H9 (cell line): Measurements from ENCODE around the gene GPD1L. TPM values are rescaled to one million over a fixed set of nuclear protein-coding genes. Genes with fewer than 3 reads are reported as not detected.

Experiments
- DNase-seq: peaks from one replicate; pipeline ENCODE4 v3.0.0-alpha.2; 2017
- H2AFZ ChIP-seq: one replicate; pipeline ENCODE4 v1.6.1; 2013; ENCODE audit warnings: mild to moderate bottlenecking, low read length, control low read depth, moderate library complexity
- H2AK5ac ChIP-seq: 2 replicates; pipeline ENCODE4 v1.6.1; 2013; ENCODE audit warnings: low read length, control low read depth, mixed read lengths; ENCODE audit not compliant: insufficient read length
- H2BK120ac ChIP-seq: one replicate; pipeline ENCODE4 v1.6.1; 2013; ENCODE audit warnings: low read depth, mild to moderate bottlenecking, low read length, control low read depth, inconsistent platforms; ENCODE audit not compliant: poor library complexity, severe bottlenecking
- H2BK12ac ChIP-seq: 2 replicates; pipeline ENCODE4 v1.6.1; 2013; ENCODE audit warnings: low read length, control low read depth, mixed read lengths, low read depth; ENCODE audit not compliant: insufficient read length
- H2BK15ac ChIP-seq: 2 replicates; pipeline ENCODE4 v1.6.1; 2013; ENCODE audit warnings: low read depth, low read length, control low read depth
- H2BK20ac ChIP-seq: one replicate; pipeline ENCODE4 v1.6.1; 2013; ENCODE audit warnings: low read depth, mild to moderate bottlenecking, low read length, control low read depth, inconsistent platforms; ENCODE audit not compliant: poor library complexity, severe bottlenecking
- H2BK5ac ChIP-seq: 2 replicates; pipeline ENCODE4 v1.6.1; 2013; ENCODE audit warnings: low read length, control low read depth, mixed read lengths; ENCODE audit not compliant: insufficient read length
- H3K14ac ChIP-seq: 2 replicates; pipeline ENCODE4 v1.6.1; 2013; ENCODE audit warnings: low read length, control low read depth; ENCODE audit not compliant: insufficient read depth
- H3K18ac ChIP-seq: 2 replicates; pipeline ENCODE4 v1.6.1; 2013; ENCODE audit warnings: low read depth, mild to moderate bottlenecking, mixed read lengths, low read length, control low read depth; ENCODE audit not compliant: insufficient read length
- H3K23ac ChIP-seq: 2 replicates; pipeline ENCODE4 v1.6.1; 2013; ENCODE audit warnings: low read length, control low read depth, mixed read lengths, low read depth; ENCODE audit not compliant: insufficient read length
- H3K23me2 ChIP-seq: 2 replicates; pipeline ENCODE4 v1.6.1; 2013; ENCODE audit warnings: low read depth, mild to moderate bottlenecking, mixed read lengths, low read length, control low read depth; ENCODE audit not compliant: insufficient read length, poor library complexity, severe bottlenecking
- H3K27ac ChIP-seq: 2 replicates; pipeline ENCODE4 v1.5.1; 2013; ENCODE audit warnings: low read length, control low read depth, mixed read lengths, low read depth; ENCODE audit not compliant: insufficient read length
- H3K27me3 ChIP-seq: 2 replicates; pipeline ENCODE4 v1.6.1; 2013; ENCODE audit warnings: low read length, control low read depth, inconsistent platforms; ENCODE audit not compliant: insufficient read depth
- H3K4ac ChIP-seq: 2 replicates; pipeline ENCODE4 v1.6.1; 2013; ENCODE audit warnings: low read depth, mild to moderate bottlenecking, control low read depth, inconsistent platforms, low read length, moderate library complexity
- H3K4me1 ChIP-seq: 2 replicates; pipeline ENCODE4 v1.6.1; 2013; ENCODE audit warnings: low read length, control low read depth, inconsistent platforms; ENCODE audit not compliant: insufficient read depth
- H3K4me2 ChIP-seq: 2 replicates; pipeline ENCODE4 v1.6.1; 2013; ENCODE audit warnings: low read length, control low read depth, mixed read lengths; ENCODE audit not compliant: insufficient read length, insufficient read depth
- H3K56ac ChIP-seq: 2 replicates; pipeline ENCODE4 v1.6.1; 2013; ENCODE audit warnings: low read depth, mild to moderate bottlenecking, mixed read lengths, low read length, control low read depth; ENCODE audit not compliant: insufficient read length
- H3K79me1 ChIP-seq: 2 replicates; pipeline ENCODE4 v1.6.1; 2013; ENCODE audit warnings: low read depth, mild to moderate bottlenecking, moderate library complexity, low read length, control low read depth, inconsistent platforms; ENCODE audit not compliant: insufficient read depth, poor library complexity, severe bottlenecking
- H3K79me2 ChIP-seq: 2 replicates; pipeline ENCODE4 v1.6.1; 2013; ENCODE audit warnings: low read length, control low read depth, inconsistent platforms; ENCODE audit not compliant: insufficient read depth
- H3K9ac ChIP-seq: 2 replicates; pipeline ENCODE4 v1.6.1; 2013; ENCODE audit warnings: low read length, control low read depth, mixed read lengths; ENCODE audit not compliant: insufficient read length; ENCODE audit errors: extremely low read depth
- H3K9me3 ChIP-seq: one replicate; pipeline ENCODE4 v1.6.1; 2013; ENCODE audit warnings: low read depth, low read length, inconsistent platforms; ENCODE audit not compliant: control insufficient read depth
- H3T11ph ChIP-seq: one replicate; pipeline ENCODE4 v1.6.1; 2013; ENCODE audit warnings: mild to moderate bottlenecking, low read length, control low read depth, inconsistent platforms
- H4K20me1 ChIP-seq: one replicate; pipeline ENCODE4 v1.6.1; 2013; ENCODE audit not compliant: control insufficient read depth, insufficient read length, insufficient read depth
- H4K5ac ChIP-seq: 2 replicates; pipeline ENCODE4 v1.6.1; 2013; ENCODE audit warnings: low read depth, mild to moderate bottlenecking, mixed read lengths, low read length, control low read depth; ENCODE audit not compliant: insufficient read length
- H4K8ac ChIP-seq: replicated peaks from 2 replicates; pipeline ENCODE4 v1.6.1; 2013; ENCODE audit warnings: low read length, control low read depth, mixed read lengths, low read depth; ENCODE audit not compliant: insufficient read length
- H4K91ac ChIP-seq: 2 replicates; pipeline ENCODE4 v1.6.1; 2013; ENCODE audit warnings: low read depth, mild to moderate bottlenecking, moderate library complexity, mixed read lengths, low read length, control low read depth; ENCODE audit not compliant: insufficient read length
- H3K27ac Mint-ChIP-seq, 3 experiments: 2 replicates in 2 of 3; 3 replicates in 1 of 3; pipeline ENCODE4 v1.8.0; 2020 to 2021; ENCODE audit warnings: mixed read lengths in 3 of 3, mild to moderate bottlenecking in 1 of 3, moderate library complexity in 1 of 3
- H3K27me3 Mint-ChIP-seq: 2 replicates; pipeline ENCODE4 v1.8.0; 2021; ENCODE audit warnings: low read depth, mild to moderate bottlenecking, moderate library complexity, mixed read lengths
- H3K36me3 Mint-ChIP-seq, 3 experiments: 2 replicates in 2 of 3; 3 replicates in 1 of 3; pipeline ENCODE4 v1.8.0; 2020 to 2021; ENCODE audit warnings: low read depth in 3 of 3, mixed read lengths in 3 of 3; ENCODE audit not compliant: insufficient read depth in 1 of 3
- H3K4me1 Mint-ChIP-seq, 2 experiments: 2 replicates each; pipeline ENCODE4 v1.8.0; 2020; ENCODE audit warnings: mixed read lengths in 2 of 2
- H3K4me3 Mint-ChIP-seq, 2 experiments: 2 replicates in 1 of 2; 3 replicates in 1 of 2; pipeline ENCODE4 v1.8.0; 2020 to 2021; ENCODE audit warnings: mild to moderate bottlenecking in 2 of 2, mixed read lengths in 2 of 2, moderate library complexity in 1 of 2
- H3K9me3 Mint-ChIP-seq, 2 experiments: 2 replicates in 1 of 2; 3 replicates in 1 of 2; pipeline ENCODE4 v1.8.0; 2020; ENCODE audit warnings: mild to moderate bottlenecking in 2 of 2, mixed read lengths in 2 of 2, moderate library complexity in 1 of 2
- CTCF ChIP-seq: fragments of 200-600 bp; sonication (generic); conservative IDR thresholded peaks from 3 replicates; pipeline ENCODE4 v1.8.0; 2021; ENCODE audit warnings: antibody characterized with exemption, mild to moderate bottlenecking
- WGBS: extraction: QIAGEN DNeasy Blood & Tissue Kit; methylation state at CpG from one replicate; pipeline ENCODE4 v1.1.7; 2013; ENCODE audit warnings: missing lambda C conversion rate, low lambda C conversion rate, mixed read lengths; ENCODE audit not compliant: insufficient read length; ENCODE audit errors: extremely low coverage; 5-methylcytosine and 5-hydroxymethylcytosine counted together
- total RNA-seq: library from RNA; stranded (reverse); gene quantifications from 2 replicates; pipeline ENCODE4 v1.2.1, GENCODE V29; 2021

The GPD1L gene
- total RNA-seq, 1 experiment from 2014 or later: 3.7 TPM

DNA sequence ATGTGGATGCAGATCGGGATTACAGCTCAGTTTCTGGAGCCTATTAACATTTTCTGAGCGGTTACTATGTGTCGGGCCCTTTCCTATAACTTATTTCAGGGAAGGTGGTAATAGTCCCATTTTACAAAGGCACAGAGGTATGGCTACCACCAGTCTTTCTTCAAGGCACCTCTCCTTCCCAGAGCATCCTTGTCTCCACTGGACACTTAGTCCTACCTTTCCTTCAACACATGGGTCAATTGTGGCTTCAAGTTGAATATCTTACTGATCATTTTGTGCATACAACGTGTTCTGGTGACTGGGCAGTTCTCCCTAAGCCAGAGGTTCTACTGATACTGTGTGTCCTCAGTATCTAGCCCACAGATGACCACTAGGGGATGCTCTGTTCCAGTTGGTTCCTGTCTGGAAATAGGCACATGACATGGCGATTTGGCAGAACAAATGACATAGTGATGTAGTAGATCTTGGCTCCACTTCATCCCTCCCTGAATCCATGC, 71.3 kb downstream of the GPD1L start:
- no peak overlapping the region for H3K4me2 ChIP-seq
- no peaks in the 10 kb centered on the region for H3K23me2 ChIP-seq
- peak; percentile 83 for DNase-seq
- H3K18ac ChIP-seq: no peak overlapping the region
- no peak overlapping the region for H2BK12ac ChIP-seq
- H3K4me1 Mint-ChIP-seq: peaks cover 2 to 7% of the 10 kb centered on the region in 2 experiments; a peak in 2 of 4 replicates
- H4K91ac ChIP-seq: no peak overlapping the region
- no peak overlapping the region for H3K27ac Mint-ChIP-seq
- H2AFZ ChIP-seq: no peak overlapping the region
- peak overlapping the region in 1 of 2 experiments; percentile 23; a peak in 1 of 5 replicates for H3K4me3 Mint-ChIP-seq
- no peak overlapping the region for H2BK20ac ChIP-seq
- H2BK120ac ChIP-seq: no peak overlapping the region
- H3T11ph ChIP-seq: no peak overlapping the region
- no CpG with 5 or more reads among the region's 5 CpGs for WGBS
- no peak overlapping the region for H4K5ac ChIP-seq
- H3K9me3 Mint-ChIP-seq: no peaks in the 10 kb centered on the region; a peak in 1 of 5 replicates
- no peak overlapping the region for H4K8ac ChIP-seq
- no peak overlapping the region for H3K23ac ChIP-seq
- peak; percentile 87 for TF ChIP-seq CTCF
- no peak overlapping the region for H3K56ac ChIP-seq
- H3K9ac ChIP-seq: no peak overlapping the region
- no peaks in the 10 kb centered on the region for H4K20me1 ChIP-seq
- peaks cover 3% of the 10 kb centered on the region for H3K27me3 Mint-ChIP-seq
- H2BK15ac ChIP-seq: no peak overlapping the region
- no peaks in the 10 kb centered on the region for H3K79me2 ChIP-seq
- no peaks in the 10 kb centered on the region for H3K79me1 ChIP-seq
- no peak overlapping the region for H2AK5ac ChIP-seq
- H3K14ac ChIP-seq: no peak overlapping the region
- no peak overlapping the region for H3K4ac ChIP-seq
- no peaks in the 10 kb centered on the region for H3K9me3 ChIP-seq
- H3K27me3 ChIP-seq: no peaks in the 10 kb centered on the region
- H3K27ac ChIP-seq: no peak overlapping the region
- no peaks in the 10 kb centered on the region for H3K4me1 ChIP-seq
- H2BK5ac ChIP-seq: no peak overlapping the region
- no peaks in the 10 kb centered on the region for H3K36me3 Mint-ChIP-seq
